22Rv1 (cell line): ENCODE measurements around the gene VSTM2B.

Experiments
- H3K27ac ChIP-seq: fragments of 450-650 bp; 2 replicates; pipeline ENCODE4 v1.5.1; 2017
- ZFX ChIP-seq: fragments of 450-650 bp; IDR thresholded peaks from 2 replicates; pipeline ENCODE4 v1.6.1; 2017; ENCODE audit warnings: antibody characterized with exemption, borderline replicate concordance
- TF ChIP-seq, protein P1 (sequence below): fragments of 450-650 bp; IDR thresholded peaks from 2 replicates; pipeline ENCODE4 v1.5.1; 2017; ENCODE audit warnings: mild to moderate bottlenecking

The VSTM2B gene

DNA sequence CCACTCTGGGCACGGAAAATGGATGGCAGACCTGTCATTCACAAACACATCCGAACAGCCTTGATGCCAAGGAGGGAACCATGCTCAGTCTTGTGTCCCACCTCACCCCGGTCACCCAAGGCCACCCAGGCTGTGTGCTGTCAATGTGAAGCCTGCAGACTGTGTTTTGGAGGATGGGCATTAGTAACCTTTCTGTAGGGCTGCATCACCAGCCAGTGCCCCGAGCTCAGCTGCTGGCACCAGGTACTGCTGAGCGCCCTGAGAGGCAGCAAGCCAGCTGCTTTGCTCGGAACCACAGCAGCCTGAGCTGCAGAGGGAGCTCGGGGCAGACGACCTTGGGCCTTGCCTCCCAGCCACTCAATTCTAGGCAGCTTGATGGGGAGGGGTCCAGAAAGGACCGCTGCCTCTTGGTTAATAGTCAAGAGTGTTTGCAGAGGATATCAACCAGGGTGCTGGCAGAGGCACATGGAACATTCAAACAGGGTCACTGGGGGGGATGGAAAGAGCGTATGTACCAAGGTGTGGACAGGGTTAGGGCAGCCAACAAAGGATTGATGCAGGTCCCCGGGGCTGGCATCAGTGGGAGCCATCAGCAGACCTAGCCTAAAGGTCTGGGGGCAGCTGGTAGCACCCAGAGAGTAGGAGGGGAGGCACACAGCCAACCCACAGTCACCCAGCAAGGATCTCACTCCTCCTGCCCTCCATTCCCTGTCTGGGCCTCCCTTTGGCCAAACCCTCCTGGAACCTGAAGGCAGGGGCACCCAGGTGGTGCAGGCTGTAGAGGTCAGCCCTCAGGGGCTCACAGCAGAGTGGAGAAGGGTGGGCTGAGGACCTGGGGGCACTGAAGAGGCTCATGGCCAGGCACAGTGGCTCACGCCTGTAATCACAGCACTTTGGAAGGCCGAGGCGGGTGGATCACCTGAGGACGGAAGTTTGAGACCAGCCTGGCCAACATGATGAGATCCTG is 8.1 kb downstream of the VSTM2B start:
- TF ChIP-seq, protein P1, sequence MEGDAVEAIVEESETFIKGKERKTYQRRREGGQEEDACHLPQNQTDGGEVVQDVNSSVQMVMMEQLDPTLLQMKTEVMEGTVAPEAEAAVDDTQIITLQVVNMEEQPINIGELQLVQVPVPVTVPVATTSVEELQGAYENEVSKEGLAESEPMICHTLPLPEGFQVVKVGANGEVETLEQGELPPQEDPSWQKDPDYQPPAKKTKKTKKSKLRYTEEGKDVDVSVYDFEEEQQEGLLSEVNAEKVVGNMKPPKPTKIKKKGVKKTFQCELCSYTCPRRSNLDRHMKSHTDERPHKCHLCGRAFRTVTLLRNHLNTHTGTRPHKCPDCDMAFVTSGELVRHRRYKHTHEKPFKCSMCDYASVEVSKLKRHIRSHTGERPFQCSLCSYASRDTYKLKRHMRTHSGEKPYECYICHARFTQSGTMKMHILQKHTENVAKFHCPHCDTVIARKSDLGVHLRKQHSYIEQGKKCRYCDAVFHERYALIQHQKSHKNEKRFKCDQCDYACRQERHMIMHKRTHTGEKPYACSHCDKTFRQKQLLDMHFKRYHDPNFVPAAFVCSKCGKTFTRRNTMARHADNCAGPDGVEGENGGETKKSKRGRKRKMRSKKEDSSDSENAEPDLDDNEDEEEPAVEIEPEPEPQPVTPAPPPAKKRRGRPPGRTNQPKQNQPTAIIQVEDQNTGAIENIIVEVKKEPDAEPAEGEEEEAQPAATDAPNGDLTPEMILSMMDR: no peak
- TF ChIP-seq ZFX: no peak
- H3K27ac ChIP-seq: no peak overlapping the region

DNA sequence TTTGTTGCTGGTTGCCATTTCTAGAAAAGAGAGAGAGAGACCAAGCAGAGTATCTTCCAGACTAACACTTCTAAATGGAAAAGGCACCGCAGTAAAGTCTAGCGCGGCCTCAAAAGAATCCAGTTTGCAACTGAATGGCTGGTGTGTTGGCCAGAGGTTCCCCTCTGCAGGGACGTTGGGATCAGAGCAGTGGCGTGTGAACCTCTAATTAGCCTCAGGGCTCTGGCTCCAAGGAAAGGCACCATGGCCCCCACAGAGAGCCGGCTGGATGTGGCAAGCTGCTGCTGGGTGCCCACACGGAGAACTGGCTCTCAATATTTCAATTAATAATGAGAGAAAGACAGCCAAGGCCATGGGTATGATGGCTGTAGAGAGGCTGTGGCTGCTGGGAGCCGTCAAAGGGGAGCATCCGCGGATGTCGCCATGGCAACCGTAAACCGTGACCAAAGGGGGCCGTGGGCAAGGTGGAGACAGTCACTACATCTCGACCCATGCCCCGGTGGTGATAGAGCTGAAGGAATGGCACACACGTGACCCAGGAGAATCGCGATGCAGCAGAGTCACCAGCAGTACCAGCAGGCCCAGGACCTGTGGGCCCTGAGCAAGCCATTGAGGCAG is 9.5 kb downstream of the VSTM2B start:
- no peak overlapping the region for H3K27ac ChIP-seq
- TF ChIP-seq, protein P1: no peak
- TF ChIP-seq ZFX: no peak

DNA sequence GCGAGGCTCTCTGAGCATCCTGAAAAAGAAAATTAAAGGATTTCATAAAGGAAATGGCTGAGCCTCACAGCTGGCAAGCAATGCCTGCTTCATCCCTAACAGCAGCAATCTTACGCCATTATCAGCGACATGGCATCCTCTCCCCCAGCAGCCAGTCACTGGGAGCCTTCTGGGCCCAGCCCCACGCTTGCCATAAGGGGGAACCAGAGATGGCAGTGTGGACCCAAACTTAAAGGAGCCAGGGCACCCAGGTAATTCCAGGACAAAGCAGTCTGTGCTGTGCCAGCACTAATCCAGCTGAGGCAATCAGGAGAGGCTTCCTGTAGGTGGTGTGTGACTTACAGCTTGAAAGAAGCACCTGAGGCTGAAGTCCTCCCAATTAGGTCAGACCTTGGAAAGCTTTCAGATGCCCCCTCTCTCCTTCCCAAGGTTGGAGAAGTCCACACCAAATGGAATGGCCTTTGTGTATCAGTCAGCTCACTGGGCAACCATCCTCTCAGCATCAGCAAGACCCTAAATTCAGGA is 10.3 kb downstream of the VSTM2B start:
- TF ChIP-seq ZFX: no peak
- TF ChIP-seq, protein P1: no peak
- no peak overlapping the region for H3K27ac ChIP-seq

DNA sequence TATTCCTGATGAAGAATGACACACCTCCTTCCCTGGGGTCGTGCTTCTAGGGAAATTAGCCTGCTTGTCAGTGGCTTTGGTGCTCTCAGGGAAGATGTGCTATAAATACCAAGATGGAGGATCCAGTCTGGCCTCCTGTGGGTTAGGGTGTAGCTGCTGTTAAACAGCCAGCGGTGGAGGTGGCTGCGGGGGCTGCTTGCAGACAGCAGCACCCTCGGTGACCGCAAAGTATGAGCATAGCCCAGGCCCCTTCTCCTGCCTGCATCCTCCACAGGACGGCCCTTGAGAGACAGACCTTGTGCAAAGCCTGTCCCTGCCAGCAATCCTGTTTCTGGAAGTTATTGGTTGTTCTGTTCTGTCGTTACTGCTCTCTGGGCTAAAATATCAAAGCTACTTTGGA is 11.4 kb downstream of the VSTM2B start:
- no peak for TF ChIP-seq ZFX
- TF ChIP-seq, protein P1: no peak

DNA sequence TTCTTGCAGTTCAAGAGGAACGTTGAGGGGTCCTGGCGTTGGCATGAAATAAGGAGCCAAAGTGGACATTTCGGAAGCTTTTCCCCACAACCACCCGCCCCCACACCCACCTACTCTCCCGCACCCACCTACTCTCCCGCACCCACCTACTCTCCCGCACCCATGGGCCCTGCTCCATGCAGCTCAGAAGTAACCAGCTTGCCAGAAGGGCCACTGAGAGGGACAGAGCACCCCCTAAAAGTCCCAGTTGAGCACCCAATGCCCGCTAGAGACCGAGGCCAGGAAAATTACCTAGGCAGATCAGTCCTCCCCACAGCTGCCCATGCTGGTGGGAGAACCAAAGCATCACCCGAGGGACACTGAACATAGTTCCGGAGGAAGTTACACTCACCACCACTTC is 11.8 kb downstream of the VSTM2B start:
- TF ChIP-seq, protein P1: no peak
- TF ChIP-seq ZFX: no peak
- H3K27ac ChIP-seq: no peak overlapping the region

More for the DNA sequence above, 11.4 kb downstream of the VSTM2B start:
- no peak overlapping the region for H3K27ac ChIP-seq

DNA sequence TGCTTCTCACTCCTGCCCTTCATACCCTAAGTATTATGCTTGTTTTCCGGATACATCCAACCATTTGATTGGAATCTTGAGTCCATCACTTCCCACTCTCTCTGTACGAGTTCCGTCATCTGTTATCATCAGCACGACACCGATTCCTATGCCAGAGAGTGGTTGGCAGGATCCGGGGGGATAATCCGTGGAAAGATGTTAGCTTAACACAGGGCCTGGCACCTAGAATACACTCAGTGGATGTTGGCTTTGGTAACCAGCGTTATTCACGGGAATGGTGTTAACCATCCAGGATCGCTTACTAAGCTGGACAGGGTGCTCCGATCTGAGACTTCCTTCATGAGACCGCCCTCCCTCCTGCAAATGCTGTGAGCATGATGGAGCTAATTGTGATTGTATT is 12.4 kb downstream of the VSTM2B start:
- TF ChIP-seq ZFX: no peak
- TF ChIP-seq, protein P1: no peak
- no peak overlapping the region for H3K27ac ChIP-seq
